Body of pancreas (tissue), 4 donors: ENCODE data around the gene SCAPER. TPM values are rescaled to one million over a fixed set of nuclear protein-coding genes. Genes with fewer than 3 reads are reported as not detected.

Experiments
- ATAC-seq: fragments of 150-250 bp; one replicate; pipeline ENCODE4 v1.9.1; 2016
- DNase-seq, 4 donors: peaks; one replicate each; pipeline ENCODE4 v3.0.0-alpha.2; 2019
- H3K27ac ChIP-seq, 4 donors: fragments of 200-600 bp; sonication (generic); 1 replicate in 3 of 4; 2 replicates in 1 of 4; pipeline versions ENCODE4 v1.5.1 to v1.6.1; 2016 to 2019; ENCODE audit warnings: mild to moderate bottlenecking in 1 of 4, mixed read lengths in 1 of 4, moderate library complexity in 1 of 4
- H3K27me3 ChIP-seq, 2 donors: fragments of 200-600 bp; sonication (generic); one replicate each; pipeline ENCODE4 v1.6.0; 2016; ENCODE audit warnings: mild to moderate bottlenecking in 1 of 2
- H3K36me3 ChIP-seq, 2 donors: fragments of 200-600 bp; sonication (generic); replicated peaks in 1 of 2; 2 replicates each; pipeline ENCODE4 v1.5.1; 2016; ENCODE audit warnings: low read depth in 2 of 2; ENCODE audit not compliant: insufficient read depth in 1 of 2
- H3K4me1 ChIP-seq: fragments of 200-600 bp; sonication (generic); one replicate; pipeline ENCODE4 v1.6.0; 2016
- H3K4me3 ChIP-seq, 2 donors: fragments of 200-600 bp; sonication (generic); 1 replicate in 1 of 2; 2 replicates in 1 of 2; pipeline ENCODE4 v1.5.1; 2016 to 2019
- H3K9me3 ChIP-seq, 3 donors: fragments of 200-600 bp; sonication (generic); 1 replicate in 2 of 3; 2 replicates in 1 of 3; pipeline ENCODE4 v1.5.1; 2016
- CTCF ChIP-seq, 7 experiments: fragments of 450-650 bp in 4 of 7; fragments of 200-600 bp in 3 of 7; sonication (generic) in 3 of 7; IDR thresholded peaks; one replicate each; pipeline ENCODE4 v1.5.1; 2016 to 2019; ENCODE audit warnings: antibody characterized with exemption in 7 of 7
- POLR2A ChIP-seq, 3 donors: fragments of 450-650 bp; IDR thresholded peaks; one replicate each; pipeline ENCODE4 v1.6.1; 2016; ENCODE audit warnings: antibody characterized with exemption in 3 of 3, mild to moderate bottlenecking in 2 of 3
- WGBS, 2 donors: methylation state at CpG; one replicate each; pipeline ENCODE4 v1.1.5; 2017; 5-methylcytosine and 5-hydroxymethylcytosine counted together
- intact Hi-C: fragments of 100-400 bp; cut with DNase I; formaldehyde crosslinking; loops from one replicate; pipeline ENCODE4 v1.15.1; 2023
- total RNA-seq, 2 donors: library from RNA; depleted of rRNA; stranded (reverse); fragments of >200 nt; gene quantifications; one replicate each; pipeline ENCODE4 v1.1.0, GENCODE V29; 2016

The SCAPER gene
- total RNA-seq, 2 donors from 2014 or later, result 22.1 to 46.2 TPM

GRCh38 chr15:76533995-76534394 is 371.1 kb downstream of the SCAPER start:
- no peak for DNase-seq
- no peaks in the 10 kb centered on the region for H3K4me1 ChIP-seq
- H3K4me3 ChIP-seq, result no peak overlapping the region
- H3K27ac ChIP-seq, result no peak overlapping the region
- ATAC-seq, result no peak
- no peaks in the 10 kb centered on the region for H3K36me3 ChIP-seq
- H3K9me3 ChIP-seq, result no peaks in the 10 kb centered on the region
- intact Hi-C loops, result no loop called here
- H3K27me3 ChIP-seq, result no peaks in the 10 kb centered on the region
- TF ChIP-seq CTCF (IDR thresholded peaks at IDR 0.05) (no peak), POLR2A (IDR thresholded peaks at IDR 0.05) (no peak)
- WGBS, 2 donors, result 49 to 71% methylated on average over 2 of the region's 2 CpGs

DNA sequence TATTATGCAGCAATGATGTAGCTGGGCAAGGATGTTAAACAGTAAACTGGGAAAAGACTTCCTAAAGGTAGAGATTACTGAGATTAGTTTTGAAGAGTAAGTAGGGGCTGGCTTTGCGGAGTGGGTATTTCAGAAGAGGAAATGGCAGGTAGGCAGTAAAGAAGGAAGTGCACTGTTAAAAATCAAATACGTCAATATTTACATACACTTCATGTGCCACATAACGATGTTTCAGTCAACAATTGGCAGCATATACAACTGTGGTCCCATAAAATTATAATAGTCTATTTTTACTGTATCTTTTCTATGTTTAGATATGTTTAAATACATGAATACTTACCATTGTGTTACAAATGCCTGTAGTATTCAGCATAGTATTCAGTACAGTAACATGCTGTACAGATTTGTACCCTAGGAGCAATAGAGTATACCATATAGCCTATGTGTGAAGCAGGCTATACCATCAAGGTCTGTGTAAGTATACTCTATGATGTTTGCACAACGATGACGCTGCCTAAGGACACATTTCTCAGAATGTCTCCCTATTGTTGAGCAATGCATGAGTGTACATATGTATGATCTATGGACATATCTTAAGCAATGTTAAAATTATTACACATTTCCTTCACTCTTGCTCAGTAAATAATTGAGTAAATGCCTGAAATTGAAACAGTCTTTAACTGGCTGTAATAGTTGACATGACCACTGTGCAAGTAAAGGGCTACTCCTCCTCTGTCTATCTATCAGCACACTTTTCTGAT is 371.9 kb downstream of the SCAPER start:
- no peak for DNase-seq
- TF ChIP-seq POLR2A (IDR thresholded peaks at IDR 0.05) (no peak), CTCF (IDR thresholded peaks at IDR 0.05) (no peak)
- Histone ChIP-seq H3K4me1 (no peaks in the 10 kb centered on the region), H3K36me3 (no peaks in the 10 kb centered on the region), H3K9me3 (no peaks in the 10 kb centered on the region), H3K27me3 (no peaks in the 10 kb centered on the region), H3K27ac (no peak overlapping the region), H3K4me3 (no peak overlapping the region)
- intact Hi-C loops, result no loop called here
- ATAC-seq, result no peak
- 56 to 64% methylated on average over 5 of the region's 5 CpGs for WGBS, 2 donors

- Histone ChIP-seq H3K27me3 (no peaks in the 10 kb centered on the region), H3K36me3 (no peaks in the 10 kb centered on the region), H3K27ac (no peak overlapping the region), H3K4me1 (no peaks in the 10 kb centered on the region), H3K9me3 (no peaks in the 10 kb centered on the region), H3K4me3 (no peak overlapping the region)
- WGBS, 2 donors, result 95 to 98% methylated on average over 3 of the region's 3 CpGs
- DNase-seq (no peak), ATAC-seq (no peak)
- intact Hi-C loops, result no loop called here
- TF ChIP-seq POLR2A (IDR thresholded peaks at IDR 0.05), result no peak
- no peak for TF ChIP-seq CTCF (IDR thresholded peaks at IDR 0.05)
Measured at GRCh38 chr15:76529911-76530310, 375.2 kb downstream of the SCAPER start.

DNA sequence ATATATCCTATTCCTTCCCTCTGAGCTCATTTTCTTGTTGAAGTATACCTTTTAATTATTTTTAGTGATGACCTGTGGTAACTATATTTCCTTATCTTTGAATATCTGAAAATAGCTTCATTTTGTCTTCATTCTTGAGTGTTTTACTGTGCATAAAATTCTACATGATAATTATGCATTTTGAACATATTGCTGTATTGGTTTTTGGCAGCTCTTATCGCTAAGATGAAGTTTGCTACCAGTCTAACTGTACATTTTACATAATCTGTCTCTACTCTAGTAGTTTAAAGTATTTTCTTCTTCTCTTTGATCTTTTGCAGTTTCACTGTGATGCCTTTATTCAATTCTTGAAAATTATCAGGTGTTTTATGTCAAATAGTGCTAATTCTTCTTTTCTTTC is 379.0 kb downstream of the SCAPER start:
- WGBS, 2 donors, result 93 to 100% methylated on average over 1 of the region's 1 CpG

More for the DNA sequence above, 379.0 kb downstream of the SCAPER start:
- no peaks in the 10 kb centered on the region for H3K4me1 ChIP-seq
- no peaks in the 10 kb centered on the region for H3K27me3 ChIP-seq
- TF ChIP-seq POLR2A (IDR thresholded peaks at IDR 0.05), result no peak
- TF ChIP-seq CTCF (IDR thresholded peaks at IDR 0.05), result no peak
- ATAC-seq, result no peak
- no peaks in the 10 kb centered on the region for H3K9me3 ChIP-seq
- H3K27ac ChIP-seq, result no peak overlapping the region
- H3K36me3 ChIP-seq, result no peaks in the 10 kb centered on the region
- intact Hi-C loops, result no loop called here
- H3K4me3 ChIP-seq, result no peak overlapping the region
- no peak for DNase-seq
